H1 (cell line): ENCODE results near the gene DEDD. TPM values are rescaled to one million over a fixed set of nuclear protein-coding genes. Genes with fewer than 3 reads are reported as not detected.
A peak's percentile ranks its signal among the peaks of the same experiment; 100 is the strongest.

ENCODE experiments used
- POLR2A ChIP-seq, 2 experiments: IDR thresholded peaks; 1 replicate in 1 of 2; 2 replicates in 1 of 2; pipeline ENCODE4 v1.6.1; 2011; ENCODE audit warnings: low read depth in 2 of 2, low read length in 2 of 2, mild to moderate bottlenecking in 2 of 2; ENCODE audit errors: control extremely low read depth in 1 of 2
- POLR2AphosphoS5 ChIP-seq: IDR thresholded peaks from 2 replicates; pipeline ENCODE4 v1.6.1; 2011; ENCODE audit warnings: low read depth, low read length
- RBBP5 ChIP-seq: IDR thresholded peaks from 2 replicates; pipeline ENCODE4 v1.7.1; 2012; ENCODE audit warnings: low read depth, mild to moderate bottlenecking, inconsistent platforms, low read length, moderate library complexity, borderline replicate concordance
- RXRA ChIP-seq: IDR thresholded peaks from 2 replicates; pipeline ENCODE4 v1.6.1; 2011; ENCODE audit warnings: low read depth, mild to moderate bottlenecking, low read length, moderate library complexity; ENCODE audit not compliant: insufficient read depth
- polyA plus RNA-seq, 7 experiments: library from polyadenylated mRNA; depleted of rRNA in 3 of 7; stranded (reverse) in 5 of 7; unstranded in 2 of 7; fragments of >200 nt in 5 of 7; fragments of 200-250 nt in 2 of 7; gene quantifications; 1 replicate in 5 of 7; 2 replicates in 1 of 7; 4 replicates in 1 of 7; pipeline versions ENCODE4 v1.2.1 to v1.2.3, GENCODE V29; 2011 to 2013; ENCODE audit warnings: missing spikeins in 2 of 7, mixed read lengths in 2 of 7
- total RNA-seq: library from RNA; stranded (reverse); fragmentation: NEBNext Ultra II Directional; extraction: Animal tissue kit (Norgen Biotek cat#: 25700); gene quantifications from 2 replicates; pipeline ENCODE4 v1.2.1, GENCODE V29; 2021
- TF ChIP-seq, protein P1 (sequence below): IDR thresholded peaks from 2 replicates; pipeline ENCODE4 v1.6.1; 2012; ENCODE audit warnings: low read length, inconsistent platforms

DEDD gene
- total and polyA plus RNA-seq, 2 of the 8 experiments (the other 6 are each of a cell fraction or from before 2014, with no cell fraction given): 42.6 to 55.9 TPM

GRCh38 chr1:161177112-161177935, 44.9 kb upstream of the DEDD start, which contains the start of gene B4GALT3 (continued):
- TF ChIP-seq, protein P1, sequence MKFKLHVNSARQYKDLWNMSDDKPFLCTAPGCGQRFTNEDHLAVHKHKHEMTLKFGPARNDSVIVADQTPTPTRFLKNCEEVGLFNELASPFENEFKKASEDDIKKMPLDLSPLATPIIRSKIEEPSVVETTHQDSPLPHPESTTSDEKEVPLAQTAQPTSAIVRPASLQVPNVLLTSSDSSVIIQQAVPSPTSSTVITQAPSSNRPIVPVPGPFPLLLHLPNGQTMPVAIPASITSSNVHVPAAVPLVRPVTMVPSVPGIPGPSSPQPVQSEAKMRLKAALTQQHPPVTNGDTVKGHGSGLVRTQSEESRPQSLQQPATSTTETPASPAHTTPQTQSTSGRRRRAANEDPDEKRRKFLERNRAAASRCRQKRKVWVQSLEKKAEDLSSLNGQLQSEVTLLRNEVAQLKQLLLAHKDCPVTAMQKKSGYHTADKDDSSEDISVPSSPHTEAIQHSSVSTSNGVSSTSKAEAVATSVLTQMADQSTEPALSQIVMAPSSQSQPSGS: peak; percentile 59; the same call in 1 of the 2 replicates
- TF ChIP-seq RBBP5 (0 out of 2 replicates have a peak, but pooled peaks have one; percentile 25), RXRA (0 out of 2 replicates have a peak, but pooled peaks have one; percentile 35), POLR2AphosphoS5 (peak; percentile 93), POLR2A (IDR thresholded peaks at IDR 0.05; ENCODE audit: control extremely low read depth in 1 of 2, low read depth in 2 of 2, low read length in 2 of 2) (peak; percentile 89 to 97)
